ENCODE results near the gene PTPRU. TPM values are rescaled to one million over a fixed set of nuclear protein-coding genes. Genes with fewer than 3 reads are reported as not detected.

PTPRU gene
- total and polyA plus RNA-seq, 2 experiments from 2014 or later, result 23.2 to 89.7 TPM

- DNase-seq (ENCODE audit: low read depth in 1 of 2, low spot score in 1 of 2), result no peak
- Histone ChIP-seq H3K4me3 (no peak overlapping the region), H3K27me3 (no peaks in the 10 kb centered on the region)
Observed at GRCh38 chr1:29247044-29247443, 10.7 kb downstream of the PTPRU start.

GRCh38 chr1:29247571-29248273 lies 11.4 kb downstream of the PTPRU start:
- H3K4me3 ChIP-seq, result no peak overlapping the region
- H3K27ac ChIP-seq, result no peak overlapping the region
- no peak for DNase-seq (ENCODE audit: low read depth in 1 of 2, low spot score in 1 of 2)
- H3K27me3 ChIP-seq, result no peaks in the 10 kb centered on the region
- peaks cover 11% of the 10 kb centered on the region for H3K4me1 ChIP-seq (ENCODE audit: low read depth)
- no peaks in the 10 kb centered on the region for H3K36me3 ChIP-seq
- no peaks in the 10 kb centered on the region for H3K9me3 ChIP-seq (ENCODE audit: low read depth)
- TF ChIP-seq CTCF (IDR thresholded peaks at IDR 0.05; ENCODE audit: low read depth, low read length), result no peak

More at GRCh38 chr1:29247044-29247443, 10.7 kb downstream of the PTPRU start:
- no peak for TF ChIP-seq CTCF (IDR thresholded peaks at IDR 0.05; ENCODE audit: low read depth, low read length)
- Histone ChIP-seq H3K27ac (no peak overlapping the region), H3K4me1 (ENCODE audit: low read depth) (peaks cover 11% of the 10 kb centered on the region), H3K9me3 (ENCODE audit: low read depth) (no peaks in the 10 kb centered on the region), H3K36me3 (no peaks in the 10 kb centered on the region)

GRCh38 chr1:29248409-29248808 lies 12.1 kb downstream of the PTPRU start:
- TF ChIP-seq CTCF (IDR thresholded peaks at IDR 0.05; ENCODE audit: low read depth, low read length), result no peak
- Histone ChIP-seq H3K9me3 (ENCODE audit: low read depth) (no peaks in the 10 kb centered on the region), H3K4me1 (ENCODE audit: low read depth) (peaks cover 18% of the 10 kb centered on the region), H3K4me3 (no peak overlapping the region), H3K27ac (no peak overlapping the region), H3K27me3 (no peaks in the 10 kb centered on the region), H3K36me3 (no peaks in the 10 kb centered on the region)
- no peak for DNase-seq (ENCODE audit: low read depth in 1 of 2, low spot score in 1 of 2)

- no peak overlapping the region for H3K27ac ChIP-seq
- H3K4me3 ChIP-seq, result no peak overlapping the region
- no peak for TF ChIP-seq CTCF (IDR thresholded peaks at IDR 0.05; ENCODE audit: low read depth, low read length)
- H3K4me1 ChIP-seq (ENCODE audit: low read depth), result peaks cover 18% of the 10 kb centered on the region
- no peaks in the 10 kb centered on the region for H3K36me3 ChIP-seq
- no peaks in the 10 kb centered on the region for H3K9me3 ChIP-seq (ENCODE audit: low read depth)
- peak in 1 of 2 donors; percentile 70 for DNase-seq (ENCODE audit: low read depth in 1 of 2, low spot score in 1 of 2)
- H3K27me3 ChIP-seq, result no peaks in the 10 kb centered on the region
Observed at GRCh38 chr1:29249170-29249691, 12.9 kb downstream of the PTPRU start.

GRCh38 chr1:29249951-29250581 lies 13.7 kb downstream of the PTPRU start:
- DNase-seq (ENCODE audit: low read depth in 1 of 2, low spot score in 1 of 2), result no peak
- Histone ChIP-seq H3K4me3 (no peak overlapping the region), H3K27me3 (no peaks in the 10 kb centered on the region), H3K4me1 (ENCODE audit: low read depth) (peaks cover 18% of the 10 kb centered on the region), H3K27ac (no peak overlapping the region), H3K9me3 (ENCODE audit: low read depth) (no peaks in the 10 kb centered on the region), H3K36me3 (no peaks in the 10 kb centered on the region)
- TF ChIP-seq CTCF (IDR thresholded peaks at IDR 0.05; ENCODE audit: low read depth, low read length), result no peak

All from cardiac muscle cell (in vitro differentiated cells and primary cell).